ENCODE data around the gene TMEFF2.

GRCh38 chr2:192201116-192201515 lies 6.4 kb upstream of the TMEFF2 start:
- TF ChIP-seq, protein P1, sequence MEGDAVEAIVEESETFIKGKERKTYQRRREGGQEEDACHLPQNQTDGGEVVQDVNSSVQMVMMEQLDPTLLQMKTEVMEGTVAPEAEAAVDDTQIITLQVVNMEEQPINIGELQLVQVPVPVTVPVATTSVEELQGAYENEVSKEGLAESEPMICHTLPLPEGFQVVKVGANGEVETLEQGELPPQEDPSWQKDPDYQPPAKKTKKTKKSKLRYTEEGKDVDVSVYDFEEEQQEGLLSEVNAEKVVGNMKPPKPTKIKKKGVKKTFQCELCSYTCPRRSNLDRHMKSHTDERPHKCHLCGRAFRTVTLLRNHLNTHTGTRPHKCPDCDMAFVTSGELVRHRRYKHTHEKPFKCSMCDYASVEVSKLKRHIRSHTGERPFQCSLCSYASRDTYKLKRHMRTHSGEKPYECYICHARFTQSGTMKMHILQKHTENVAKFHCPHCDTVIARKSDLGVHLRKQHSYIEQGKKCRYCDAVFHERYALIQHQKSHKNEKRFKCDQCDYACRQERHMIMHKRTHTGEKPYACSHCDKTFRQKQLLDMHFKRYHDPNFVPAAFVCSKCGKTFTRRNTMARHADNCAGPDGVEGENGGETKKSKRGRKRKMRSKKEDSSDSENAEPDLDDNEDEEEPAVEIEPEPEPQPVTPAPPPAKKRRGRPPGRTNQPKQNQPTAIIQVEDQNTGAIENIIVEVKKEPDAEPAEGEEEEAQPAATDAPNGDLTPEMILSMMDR (conservative IDR thresholded peaks at IDR 0.05; ENCODE audit: low read depth, low read length): no peak
- TF ChIP-seq USF2 (IDR thresholded peaks at IDR 0.05; ENCODE audit: low read depth, low read length) (no peak), POLR2A (IDR thresholded peaks at IDR 0.05; ENCODE audit: low read depth, low read length) (no peak), CHD1 (IDR thresholded peaks at IDR 0.05; ENCODE audit: low read depth, low read length) (no peak), RAD21 (IDR thresholded peaks at IDR 0.05; ENCODE audit: low read length) (no peak), BHLHE40 (IDR thresholded peaks at IDR 0.05; ENCODE audit: low read depth, low read length) (no peak), SMC3 (IDR thresholded peaks at IDR 0.05; ENCODE audit: low read depth, low read length) (no peak)

Measured in IMR-90 (cell line).